Endothelial cell of umbilical vein (primary cell): ENCODE data around the gene CAT.

Experiments
- CTCF ChIP-seq, 2 donors: IDR thresholded peaks; 1 replicate in 1 of 2; 2 replicates in 1 of 2; pipeline ENCODE4 v1.5.1; 2011; ENCODE audit warnings: low read length in 2 of 2, mild to moderate bottlenecking in 2 of 2, moderate library complexity in 2 of 2, control low read depth in 1 of 2, inconsistent platforms in 1 of 2, low read depth in 1 of 2; ENCODE audit not compliant: insufficient read depth in 1 of 2; ENCODE audit errors: extremely low read depth in 1 of 2
- POLR2A ChIP-seq: IDR thresholded peaks from 2 replicates; pipeline ENCODE4 v1.6.1; 2012; ENCODE audit warnings: low read depth, mild to moderate bottlenecking, control low read depth, low read length

- TF ChIP-seq POLR2A (no peak), CTCF (IDR thresholded peaks at IDR 0.05; ENCODE audit: extremely low read depth in 1 of 2, insufficient read depth in 1 of 2, low read depth in 1 of 2, low read length in 2 of 2) (no peak)
Observed at GRCh38 chr11:34415538-34415937, 23.2 kb upstream of the CAT start.
